ENCODE measurements around the gene ZNF628. TPM values are rescaled to one million over a fixed set of nuclear protein-coding genes. Genes with fewer than 3 reads are reported as not detected.
A peak's percentile ranks its signal among the peaks of the same experiment; 100 is the strongest.

The ZNF628 gene
- total and polyA plus RNA-seq, 2 donors (not counting 1 experiment from before 2014, with no cell fraction given) = 0.49 to 1.3 TPM

GRCh38 chr19:55436847-55437246 is 39.6 kb upstream of the ZNF628 start:
- no peaks in the 10 kb centered on the region for H3K4me1 ChIP-seq (ENCODE audit: control insufficient read depth, extremely low read depth, insufficient read depth, low read length)
- H3K9me3 ChIP-seq (ENCODE audit: control insufficient read depth, insufficient read depth, low read depth, low read length) = no peaks in the 10 kb centered on the region
- no peak overlapping the region for H3K27ac ChIP-seq (ENCODE audit: insufficient read depth, low read length)
- H4K20me1 ChIP-seq (ENCODE audit: control insufficient read depth, extremely low read depth, insufficient read depth, low read length) = no peaks in the 10 kb centered on the region
- H3K27me3 ChIP-seq (ENCODE audit: control insufficient read depth, insufficient read depth, low read length) = peaks cover 20% of the 10 kb centered on the region
- H3K36me3 ChIP-seq (ENCODE audit: control insufficient read depth, insufficient read depth, low read length) = no peaks in the 10 kb centered on the region
- no peak overlapping the region for H3K4me2 ChIP-seq (ENCODE audit: extremely low read depth, insufficient read depth, low read length)
- no peaks in the 10 kb centered on the region for H3K79me2 ChIP-seq (ENCODE audit: control insufficient read depth, insufficient read depth, low read length)
- H3K4me3 ChIP-seq (replicated peaks in 1 of 4; ENCODE audit: control extremely low read depth in 1 of 4, insufficient read depth in 1 of 4, low read depth in 3 of 4, low read length in 4 of 4) = no peak overlapping the region
- TF ChIP-seq EZH2 (IDR thresholded peaks at IDR 0.05; ENCODE audit: low read length, missing control alignments) (no peak), CTCF (conservative IDR thresholded peaks at IDR 0.05 in 1 of 2, IDR thresholded peaks at IDR 0.05 in 1 of 2; ENCODE audit: low read depth in 1 of 2, low read length in 2 of 2) (no peak)
- H2AFZ ChIP-seq (ENCODE audit: low read length) = no peak overlapping the region
- no peak overlapping the region for H3K9ac ChIP-seq (ENCODE audit: insufficient read depth, low read length)
- no peak for DNase-seq (ENCODE audit: low read depth in 2 of 2)

GRCh38 chr19:55437410-55437809 is 39.0 kb upstream of the ZNF628 start:
- peak; percentile 56 to 63 for DNase-seq (ENCODE audit: low read depth in 2 of 2)
- Histone ChIP-seq H3K4me3 (replicated peaks in 1 of 4; ENCODE audit: control extremely low read depth in 1 of 4, insufficient read depth in 1 of 4, low read depth in 3 of 4, low read length in 4 of 4) (no peak overlapping the region), H4K20me1 (ENCODE audit: control insufficient read depth, extremely low read depth, insufficient read depth, low read length) (no peaks in the 10 kb centered on the region)

GRCh38 chr19:55439052-55439451 is 37.4 kb upstream of the ZNF628 start:
- Histone ChIP-seq H3K4me3 (replicated peaks in 1 of 4; ENCODE audit: control extremely low read depth in 1 of 4, insufficient read depth in 1 of 4, low read depth in 3 of 4, low read length in 4 of 4) (no peak overlapping the region), H3K4me1 (ENCODE audit: control insufficient read depth, extremely low read depth, insufficient read depth, low read length) (no peaks in the 10 kb centered on the region), H3K36me3 (ENCODE audit: control insufficient read depth, insufficient read depth, low read length) (no peaks in the 10 kb centered on the region), H4K20me1 (ENCODE audit: control insufficient read depth, extremely low read depth, insufficient read depth, low read length) (no peaks in the 10 kb centered on the region), H3K79me2 (ENCODE audit: control insufficient read depth, insufficient read depth, low read length) (no peaks in the 10 kb centered on the region), H2AFZ (ENCODE audit: low read length) (no peak overlapping the region), H3K9ac (ENCODE audit: insufficient read depth, low read length) (no peak overlapping the region), H3K27ac (ENCODE audit: insufficient read depth, low read length) (no peak overlapping the region), H3K9me3 (ENCODE audit: control insufficient read depth, insufficient read depth, low read depth, low read length) (no peaks in the 10 kb centered on the region), H3K4me2 (ENCODE audit: extremely low read depth, insufficient read depth, low read length) (no peak overlapping the region), H3K27me3 (ENCODE audit: control insufficient read depth, insufficient read depth, low read length) (peaks cover 32% of the 10 kb centered on the region)
- TF ChIP-seq CTCF (conservative IDR thresholded peaks at IDR 0.05 in 1 of 2, IDR thresholded peaks at IDR 0.05 in 1 of 2; ENCODE audit: low read depth in 1 of 2, low read length in 2 of 2) = no peak
- no peak for TF ChIP-seq EZH2 (IDR thresholded peaks at IDR 0.05; ENCODE audit: low read length, missing control alignments)
- DNase-seq (ENCODE audit: low read depth in 2 of 2) = no peak

More at GRCh38 chr19:55437410-55437809, 39.0 kb upstream of the ZNF628 start:
- TF ChIP-seq EZH2 (IDR thresholded peaks at IDR 0.05; ENCODE audit: low read length, missing control alignments) (no peak), CTCF (conservative IDR thresholded peaks at IDR 0.05 in 1 of 2, IDR thresholded peaks at IDR 0.05 in 1 of 2; ENCODE audit: low read depth in 1 of 2, low read length in 2 of 2) (no peak)
- Histone ChIP-seq H3K9me3 (ENCODE audit: control insufficient read depth, insufficient read depth, low read depth, low read length) (no peaks in the 10 kb centered on the region), H3K4me2 (ENCODE audit: extremely low read depth, insufficient read depth, low read length) (no peak overlapping the region), H3K79me2 (ENCODE audit: control insufficient read depth, insufficient read depth, low read length) (no peaks in the 10 kb centered on the region), H3K9ac (ENCODE audit: insufficient read depth, low read length) (no peak overlapping the region), H3K4me1 (ENCODE audit: control insufficient read depth, extremely low read depth, insufficient read depth, low read length) (no peaks in the 10 kb centered on the region), H2AFZ (ENCODE audit: low read length) (no peak overlapping the region), H3K27me3 (ENCODE audit: control insufficient read depth, insufficient read depth, low read length) (peaks cover 22% of the 10 kb centered on the region), H3K36me3 (ENCODE audit: control insufficient read depth, insufficient read depth, low read length) (no peaks in the 10 kb centered on the region), H3K27ac (ENCODE audit: insufficient read depth, low read length) (no peak overlapping the region)

All from fibroblast of lung (primary cell).